Stimulated activated effector memory CD8-positive, alpha-beta T cell treated with anti-CD3 and anti-CD28 coated beads, Interleukin-12 subunit alpha, Interleukin-12 subunit beta, amount 100 ng/mL, for 72 hours (primary cell): Measurements from ENCODE around the gene SCAF4.
"Not testable (repeated sequence)": the region's sequence is repeated elsewhere in the genome, so short reads cannot be mapped to it uniquely, and the experiment has no call there.

Source experiments
- ATAC-seq: fragments of 150-1000 bp; cut with Tn5 transposase; 2 replicates; pipeline ENCODE4 v1.10.0; 2021
- DNase-seq, 2 donors: peaks; one replicate each; pipeline ENCODE4 v3.0.0; 2021 to 2022; ENCODE audit warnings: low spot score in 2 of 2
- H3K27ac Mint-ChIP-seq: one replicate; pipeline ENCODE4 v1.8.0; 2022; ENCODE audit warnings: mild to moderate bottlenecking, mixed read lengths
- H3K36me3 Mint-ChIP-seq: one replicate; pipeline ENCODE4 v1.8.0; 2022; ENCODE audit warnings: mild to moderate bottlenecking, mixed read lengths
- H3K4me1 Mint-ChIP-seq: one replicate; pipeline ENCODE4 v1.8.0; 2022; ENCODE audit warnings: mixed read lengths
- H3K4me3 Mint-ChIP-seq: one replicate; pipeline ENCODE4 v1.8.0; 2022; ENCODE audit warnings: mild to moderate bottlenecking, mixed read lengths
- H3K9me3 Mint-ChIP-seq: one replicate; pipeline ENCODE4 v1.8.0; 2022; ENCODE audit warnings: mixed read lengths

Gene SCAF4

GRCh38 chr21:31677047-31677446 is 54.9 kb downstream of the SCAF4 start:
- peaks cover 18% of the 10 kb centered on the region for H3K36me3 Mint-ChIP-seq
- H3K9me3 Mint-ChIP-seq: no peaks in the 10 kb centered on the region
- no peaks in the 10 kb centered on the region for H3K4me1 Mint-ChIP-seq
- DNase-seq (no peak), ATAC-seq (no peak)
- no peak overlapping the region for H3K4me3 Mint-ChIP-seq
- H3K27ac Mint-ChIP-seq: no peak overlapping the region

GRCh38 chr21:31675960-31676359 is 56.0 kb downstream of the SCAF4 start:
- Mint-ChIP-seq H3K9me3 (no peaks in the 10 kb centered on the region), H3K4me1 (peaks cover 7% of the 10 kb centered on the region), H3K36me3 (peaks cover 22% of the 10 kb centered on the region), H3K4me3 (no peak overlapping the region), H3K27ac (no peak overlapping the region)
- ATAC-seq: no peak
- no peak for DNase-seq

GRCh38 chr21:31675318-31675717 is 56.6 kb downstream of the SCAF4 start:
- DNase-seq (no peak), ATAC-seq (no peak)
- Mint-ChIP-seq H3K27ac (no peak overlapping the region), H3K4me3 (no peak overlapping the region), H3K9me3 (no peaks in the 10 kb centered on the region), H3K4me1 (peaks cover 7% of the 10 kb centered on the region), H3K36me3 (peaks cover 25% of the 10 kb centered on the region)

GRCh38 chr21:31673321-31673912 is 58.5 kb downstream of the SCAF4 start:
- DNase-seq (no peak), ATAC-seq (no peak)
- Mint-ChIP-seq H3K4me1 (peaks cover 15% of the 10 kb centered on the region), H3K9me3 (no peaks in the 10 kb centered on the region), H3K4me3 (no peak overlapping the region), H3K27ac (no peak overlapping the region), H3K36me3 (peaks cover 38% of the 10 kb centered on the region)

GRCh38 chr21:31671931-31672330 is 60.0 kb downstream of the SCAF4 start:
- peaks cover 18% of the 10 kb centered on the region for H3K4me1 Mint-ChIP-seq
- peak overlapping the region; percentile 14 for H3K27ac Mint-ChIP-seq
- DNase-seq: no peak
- no peak overlapping the region for H3K4me3 Mint-ChIP-seq
- ATAC-seq: no peak
- H3K9me3 Mint-ChIP-seq: no peaks in the 10 kb centered on the region
- H3K36me3 Mint-ChIP-seq: peaks cover 52% of the 10 kb centered on the region

- DNase-seq: peak in 1 of 2 donors; percentile 30
- no peak for ATAC-seq
- Mint-ChIP-seq H3K27ac (peak overlapping the region; percentile 14), H3K9me3 (no peaks in the 10 kb centered on the region), H3K36me3 (peaks cover 59% of the 10 kb centered on the region), H3K4me3 (no peak overlapping the region), H3K4me1 (peaks cover 25% of the 10 kb centered on the region)
Measured at GRCh38 chr21:31671146-31671716, 60.7 kb downstream of the SCAF4 start.

- Mint-ChIP-seq H3K27ac (no peak overlapping the region), H3K4me3 (no peak overlapping the region), H3K9me3 (no peaks in the 10 kb centered on the region), H3K4me1 (peaks cover 35% of the 10 kb centered on the region), H3K36me3 (peaks cover 71% of the 10 kb centered on the region)
- no peak for ATAC-seq
- peak in 1 of 2 donors; percentile 26 for DNase-seq
Measured at GRCh38 chr21:31670070-31670469, 61.8 kb downstream of the SCAF4 start.

- no peaks in the 10 kb centered on the region for H3K9me3 Mint-ChIP-seq
- H3K36me3 Mint-ChIP-seq: peaks cover 83% of the 10 kb centered on the region
- no peak overlapping the region for H3K4me3 Mint-ChIP-seq
- H3K27ac Mint-ChIP-seq: peak overlapping the region; percentile 76
- H3K4me1 Mint-ChIP-seq: peaks cover 45% of the 10 kb centered on the region
- DNase-seq (no peak), ATAC-seq (peak; percentile 71)
Measured at GRCh38 chr21:31668651-31669491, 63.0 kb downstream of the SCAF4 start.

- H3K9me3 Mint-ChIP-seq: no peaks in the 10 kb centered on the region
- no peak for ATAC-seq
- peaks cover 51% of the 10 kb centered on the region for H3K4me1 Mint-ChIP-seq
- peak overlapping the region; percentile 52 for H3K27ac Mint-ChIP-seq
- DNase-seq: no peak
- no peak overlapping the region for H3K4me3 Mint-ChIP-seq
- H3K36me3 Mint-ChIP-seq: peaks cover 92% of the 10 kb centered on the region
Measured at GRCh38 chr21:31667639-31668038, 64.3 kb downstream of the SCAF4 start.

GRCh38 chr21:31667132-31667531 is 64.8 kb downstream of the SCAF4 start:
- Mint-ChIP-seq H3K27ac (peak overlapping the region; percentile 52), H3K36me3 (peaks cover 97% of the 10 kb centered on the region), H3K4me3 (peak overlapping the region; percentile 18), H3K4me1 (peaks cover 52% of the 10 kb centered on the region), H3K9me3 (no peaks in the 10 kb centered on the region)
- ATAC-seq: peak; percentile 43
- DNase-seq: no peak

- H3K36me3 Mint-ChIP-seq: peaks cover 97% of the 10 kb centered on the region
- peak overlapping the region; percentile 18 for H3K4me3 Mint-ChIP-seq
- peak overlapping the region; percentile 52 for H3K27ac Mint-ChIP-seq
- peaks cover 55% of the 10 kb centered on the region for H3K4me1 Mint-ChIP-seq
- ATAC-seq: no peak
- no peaks in the 10 kb centered on the region for H3K9me3 Mint-ChIP-seq
- no peak for DNase-seq
Measured at GRCh38 chr21:31666445-31667010, 65.4 kb downstream of the SCAF4 start.

GRCh38 chr21:31665869-31666268 is 66.0 kb downstream of the SCAF4 start:
- H3K4me1 Mint-ChIP-seq: peaks cover 58% of the 10 kb centered on the region
- peaks cover 97% of the 10 kb centered on the region for H3K36me3 Mint-ChIP-seq

GRCh38 chr21:31665397-31665796 is 66.5 kb downstream of the SCAF4 start:
- peak in 1 of 2 donors; percentile 61 for DNase-seq
- H3K4me3 Mint-ChIP-seq: peak overlapping the region; percentile 37
- peak; percentile 74 for ATAC-seq
- peaks cover 61% of the 10 kb centered on the region for H3K4me1 Mint-ChIP-seq
- peaks cover 95% of the 10 kb centered on the region for H3K36me3 Mint-ChIP-seq
- no peaks in the 10 kb centered on the region for H3K9me3 Mint-ChIP-seq
- H3K27ac Mint-ChIP-seq: peak overlapping the region; percentile 51

More at GRCh38 chr21:31665869-31666268, 66.0 kb downstream of the SCAF4 start:
- H3K9me3 Mint-ChIP-seq, DNase-seq, ATAC-seq: not testable (repeated sequence)
- H3K27ac Mint-ChIP-seq: peak overlapping the region; percentile 51
- peak overlapping the region; percentile 37 for H3K4me3 Mint-ChIP-seq

GRCh38 chr21:31663584-31664249 is 68.2 kb downstream of the SCAF4 start:
- H3K27ac Mint-ChIP-seq: peak overlapping the region; percentile 32
- peaks cover 59% of the 10 kb centered on the region for H3K4me1 Mint-ChIP-seq
- peak overlapping the region; percentile 37 for H3K4me3 Mint-ChIP-seq
- H3K36me3 Mint-ChIP-seq: peaks cover 87% of the 10 kb centered on the region
- ATAC-seq (no peak), DNase-seq (no peak)
- no peaks in the 10 kb centered on the region for H3K9me3 Mint-ChIP-seq

GRCh38 chr21:31660591-31660990 is 71.3 kb downstream of the SCAF4 start:
- Mint-ChIP-seq H3K27ac (peak overlapping the region; percentile 95), H3K4me1 (peaks cover 59% of the 10 kb centered on the region), H3K9me3 (no peaks in the 10 kb centered on the region), H3K4me3 (peak overlapping the region; percentile 90), H3K36me3 (peaks cover 62% of the 10 kb centered on the region)
- ATAC-seq: no peak
- no peak for DNase-seq
